SK-N-SH (cell line): Measurements from ENCODE around the gene SPINK4. TPM values are rescaled to one million over a fixed set of nuclear protein-coding genes. Genes with fewer than 3 reads are reported as not detected.

Experiments used
- CTCF ChIA-PET: fragments of 300-600, 350-600 bp; formaldehyde crosslinking; extraction: SDS; loops from one replicate; lab custom pipeline; 2021; lab: Yijun Ruan, JAX
- POLR2A ChIA-PET: fragments of 350-600 bp; sonication (Branson Sonifier 250); formaldehyde crosslinking; extraction: SDS; loops from one replicate; lab custom pipeline; 2020; ENCODE audit warnings: antibody characterized with exemption, inconsistent platforms; lab: Yijun Ruan, JAX
- DNase-seq: peaks from one replicate; pipeline ENCODE4 v3.0.0; 2012
- H2AFZ ChIP-seq: fragments of 200-600 bp; sonication (generic); 2 replicates; pipeline ENCODE4 v1.8.1; 2016; ENCODE audit warnings: antibody characterized with exemption, mild to moderate bottlenecking, low read depth
- H3F3A ChIP-seq: fragments of 200-600 bp; sonication (generic); replicated peaks from 2 replicates; pipeline ENCODE3; 2016; ENCODE audit warnings: antibody characterized with exemption, mild to moderate bottlenecking; ENCODE audit not compliant: insufficient read depth
- H3K27ac ChIP-seq, 2 experiments: fragments of 200-500 bp in 1 of 2; fragments of 200-600 bp in 1 of 2; sonication (Bioruptor generic) in 1 of 2; sonication (generic), shearing (Covaris generic) in 1 of 2; 2 replicates each; pipeline versions ENCODE4 v1.5.1 to v1.6.1; 2014 to 2016; ENCODE audit warnings: low read depth in 2 of 2, inconsistent platforms in 1 of 2, low read length in 1 of 2, mild to moderate bottlenecking in 1 of 2, mixed read lengths in 1 of 2
- H3K27me3 ChIP-seq: fragments of 200-600 bp; sonication (generic), shearing (Covaris generic); 2 replicates; pipeline ENCODE4 v1.6.1; 2016; ENCODE audit warnings: mixed run types; ENCODE audit not compliant: insufficient read depth
- H3K36me3 ChIP-seq, 2 experiments: fragments of 200-500 bp in 1 of 2; fragments of 200-600 bp in 1 of 2; sonication (Bioruptor generic) in 1 of 2; sonication (generic) in 1 of 2; replicated peaks in 1 of 2; 2 replicates each; pipeline versions ENCODE3 to v1.5.1; 2014 to 2016; ENCODE audit warnings: low read length in 1 of 2, mild to moderate bottlenecking in 1 of 2; ENCODE audit not compliant: insufficient read depth in 2 of 2, control insufficient read depth in 1 of 2
- H3K4me1 ChIP-seq, 2 experiments: fragments of 200-500 bp in 1 of 2; fragments of 200-600 bp in 1 of 2; sonication (Bioruptor generic) in 1 of 2; sonication (generic), shearing (Covaris generic) in 1 of 2; 2 replicates each; pipeline versions ENCODE4 v1.5.1 to v1.6.1; 2014 to 2016; ENCODE audit warnings: low read depth in 1 of 2, low read length in 1 of 2, mixed run types in 1 of 2; ENCODE audit not compliant: insufficient read depth in 2 of 2, control insufficient read depth in 1 of 2
- H3K4me2 ChIP-seq: fragments of 200-600 bp; sonication (generic), shearing (Covaris generic); 2 replicates; pipeline ENCODE4 v1.6.1; 2017; ENCODE audit warnings: mixed run types
- H3K4me3 ChIP-seq, 2 experiments: fragments of 200-500 bp in 1 of 2; fragments of 200-600 bp in 1 of 2; sonication (Bioruptor generic) in 1 of 2; sonication (generic), shearing (Covaris generic) in 1 of 2; 2 replicates each; pipeline versions ENCODE4 v1.5.1 to v1.8.1; 2014 to 2016; ENCODE audit warnings: low read depth in 2 of 2, inconsistent platforms in 1 of 2, low read length in 1 of 2, mild to moderate bottlenecking in 1 of 2, mixed read lengths in 1 of 2, moderate library complexity in 1 of 2
- H3K79me2 ChIP-seq: fragments of 200-600 bp; sonication (generic); 2 replicates; pipeline ENCODE4 v1.8.1; 2017; ENCODE audit warnings: mild to moderate bottlenecking; ENCODE audit not compliant: insufficient read depth
- H3K9ac ChIP-seq: fragments of 200-600 bp; sonication (generic); 2 replicates; pipeline ENCODE4 v1.6.1; 2017; ENCODE audit warnings: mixed run types
- H3K9me2 ChIP-seq: fragments of 200-600 bp; sonication (generic); 2 replicates; pipeline ENCODE4 v1.6.1; 2017; ENCODE audit warnings: mixed run types
- H3K9me3 ChIP-seq: fragments of 200-600 bp; sonication (generic); 2 replicates; pipeline ENCODE4 v1.6.1; 2017; ENCODE audit warnings: mixed run types, mild to moderate bottlenecking, moderate library complexity
- H4K20me1 ChIP-seq: fragments of 200-600 bp; sonication (generic); 2 replicates; pipeline ENCODE4 v1.6.1; 2017; ENCODE audit warnings: mild to moderate bottlenecking, mixed run types; ENCODE audit not compliant: insufficient read depth
- ELF1 ChIP-seq: IDR thresholded peaks from 2 replicates; pipeline ENCODE4 v1.4.0; 2012
- FOSL2 ChIP-seq: IDR thresholded peaks from 2 replicates; pipeline ENCODE4 v1.4.0; 2012; ENCODE audit warnings: low read depth, mild to moderate bottlenecking, moderate library complexity, borderline replicate concordance
- FOXM1 ChIP-seq: IDR thresholded peaks from 2 replicates; pipeline ENCODE4 v1.4.0; 2012; ENCODE audit warnings: low read depth, mild to moderate bottlenecking
- GABPA ChIP-seq: IDR thresholded peaks from 2 replicates; pipeline ENCODE4 v1.4.0; 2012; ENCODE audit warnings: low read depth, mild to moderate bottlenecking
- GATA2 ChIP-seq: sonication (generic); formaldehyde crosslinking; IDR thresholded peaks from 2 replicates; pipeline ENCODE4 v1.5.0; 2020; ENCODE audit warnings: mild to moderate bottlenecking, missing genetic modification reagents
- JUND ChIP-seq: IDR thresholded peaks from 2 replicates; pipeline ENCODE4 v1.4.0; 2012
- MAX ChIP-seq: IDR thresholded peaks from 2 replicates; pipeline ENCODE4 v1.4.0; 2012; ENCODE audit warnings: low read depth
- MEF2A ChIP-seq: IDR thresholded peaks from 2 replicates; pipeline ENCODE4 v1.4.0; 2012; ENCODE audit warnings: low read depth, borderline replicate concordance
- NRF1 ChIP-seq: IDR thresholded peaks from 2 replicates; pipeline ENCODE4 v1.6.1; 2012; ENCODE audit warnings: low read depth, mild to moderate bottlenecking, low read length
- RCOR1 ChIP-seq: fragments of 150-350 bp; IDR thresholded peaks from 2 replicates; pipeline ENCODE4 v1.6.1; 2017; ENCODE audit warnings: antibody characterized with exemption, low read length
- RFX5 ChIP-seq: IDR thresholded peaks from 2 replicates; pipeline ENCODE4 v1.6.1; 2012; ENCODE audit warnings: mild to moderate bottlenecking, improper control_type of control experiment, low read length
- RXRA ChIP-seq: IDR thresholded peaks from 2 replicates; pipeline ENCODE4 v1.4.0; 2012; ENCODE audit warnings: low read depth, mild to moderate bottlenecking, borderline replicate concordance
- SIN3A ChIP-seq: IDR thresholded peaks from 2 replicates; pipeline ENCODE4 v1.6.1; 2012; ENCODE audit warnings: low read depth, mild to moderate bottlenecking, low read length, moderate library complexity, borderline replicate concordance
- SMC3 ChIP-seq: IDR thresholded peaks from 2 replicates; pipeline ENCODE4 v1.6.1; 2012; ENCODE audit warnings: low read depth, low read length, improper control_type of control experiment
- TCF12 ChIP-seq: IDR thresholded peaks from 2 replicates; pipeline ENCODE4 v1.4.0; 2012
- TEAD4 ChIP-seq: IDR thresholded peaks from 2 replicates; pipeline ENCODE4 v1.4.0; 2012; ENCODE audit warnings: mild to moderate bottlenecking, borderline replicate concordance; ENCODE audit not compliant: insufficient read depth
- YY1 ChIP-seq: IDR thresholded peaks from 2 replicates; pipeline ENCODE4 v1.4.0; 2012; ENCODE audit warnings: low read depth, mild to moderate bottlenecking
- WGBS: methylation state at CpG from one replicate; pipeline ENCODE4 v1.1.6; 2017; ENCODE audit warnings: low lambda C conversion rate; 5-methylcytosine and 5-hydroxymethylcytosine counted together
- polyA plus RNA-seq, 3 experiments: library from polyadenylated mRNA; depleted of rRNA; stranded (reverse); fragments of >200 nt; gene quantifications; 2 replicates each; pipeline ENCODE4 v1.2.3, GENCODE V29; 2012
- TF ChIP-seq, protein P1 (sequence below): IDR thresholded peaks from 2 replicates; pipeline ENCODE4 v1.4.0; 2012; ENCODE audit warnings: low read depth, borderline replicate concordance
- TF ChIP-seq, protein P2 (sequence below): fragments of 200-600 bp; sonication (generic); IDR thresholded peaks from 2 replicates; pipeline ENCODE4 v1.6.1; 2017; ENCODE audit warnings: antibody characterized with exemption, mild to moderate bottlenecking, moderate library complexity
- TF ChIP-seq, protein P3 (sequence below): IDR thresholded peaks from 2 replicates; pipeline ENCODE4 v1.4.0; 2012; ENCODE audit warnings: low read depth, borderline replicate concordance

SPINK4 gene
- polyA plus RNA-seq, 1 of the 3 experiments (the other 2 are of a cell fraction), result not detected

DNA sequence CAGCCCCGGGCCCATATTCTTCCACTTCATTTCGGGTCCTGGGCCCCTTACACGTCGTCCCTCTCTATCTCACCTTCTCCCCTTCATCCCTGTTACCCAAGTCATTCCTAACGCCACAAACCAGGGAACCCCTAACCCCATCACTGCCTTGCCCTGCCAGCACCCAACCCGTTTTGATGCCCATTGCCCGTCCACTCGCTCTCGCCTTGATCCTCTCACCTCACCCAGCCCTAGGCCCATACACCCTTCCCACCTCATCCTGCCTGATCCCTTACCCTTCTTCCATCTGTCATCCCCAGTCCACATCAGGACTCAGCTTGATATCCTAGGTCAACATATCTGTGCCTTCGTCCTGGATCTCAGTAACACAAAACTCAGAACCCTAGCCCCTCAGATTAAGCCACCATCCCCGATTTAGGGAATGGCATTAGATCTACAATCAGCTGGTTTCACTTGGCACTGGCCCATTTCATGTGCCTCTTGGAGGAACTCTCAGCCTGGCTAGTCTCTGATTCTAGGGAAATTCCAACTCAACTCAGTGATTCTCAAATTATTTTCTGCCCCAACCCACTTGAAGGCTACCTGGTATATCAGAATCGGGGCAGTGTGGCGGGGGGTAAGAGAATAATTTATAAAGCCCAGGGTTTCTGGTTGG, 25.4 kb downstream of the SPINK4 start:
- no peaks in the 10 kb centered on the region for H3K9me2 ChIP-seq
- no peaks in the 10 kb centered on the region for H3K9me3 ChIP-seq
- no peaks in the 10 kb centered on the region for H4K20me1 ChIP-seq
- DNase-seq, result no peak
- H2AFZ ChIP-seq, result 0 out of 2 replicates have a peak overlapping the region, but pooled peaks have one; percentile 2
- H3K4me2 ChIP-seq, result peak overlapping the region; percentile 97
- H3F3A ChIP-seq, result peaks cover 1% of the 10 kb centered on the region
- H3K4me1 ChIP-seq, result peaks cover 8 to 15% of the 10 kb centered on the region in 2 experiments; a peak in 3 of 4 replicates
- peak overlapping the region; percentile 94 for H3K9ac ChIP-seq
- H3K79me2 ChIP-seq, result peaks cover 68% of the 10 kb centered on the region
- TF ChIP-seq MEF2A (no peak), MAX (no peak)
- TF ChIP-seq, protein P1, sequence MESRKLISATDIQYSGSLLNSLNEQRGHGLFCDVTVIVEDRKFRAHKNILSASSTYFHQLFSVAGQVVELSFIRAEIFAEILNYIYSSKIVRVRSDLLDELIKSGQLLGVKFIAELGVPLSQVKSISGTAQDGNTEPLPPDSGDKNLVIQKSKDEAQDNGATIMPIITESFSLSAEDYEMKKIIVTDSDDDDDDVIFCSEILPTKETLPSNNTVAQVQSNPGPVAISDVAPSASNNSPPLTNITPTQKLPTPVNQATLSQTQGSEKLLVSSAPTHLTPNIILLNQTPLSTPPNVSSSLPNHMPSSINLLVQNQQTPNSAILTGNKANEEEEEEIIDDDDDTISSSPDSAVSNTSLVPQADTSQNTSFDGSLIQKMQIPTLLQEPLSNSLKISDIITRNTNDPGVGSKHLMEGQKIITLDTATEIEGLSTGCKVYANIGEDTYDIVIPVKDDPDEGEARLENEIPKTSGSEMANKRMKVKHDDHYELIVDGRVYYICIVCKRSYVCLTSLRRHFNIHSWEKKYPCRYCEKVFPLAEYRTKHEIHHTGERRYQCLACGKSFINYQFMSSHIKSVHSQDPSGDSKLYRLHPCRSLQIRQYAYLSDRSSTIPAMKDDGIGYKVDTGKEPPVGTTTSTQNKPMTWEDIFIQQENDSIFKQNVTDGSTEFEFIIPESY, result no peak
- peak overlapping the region; percentile 56 to 58; a peak in 2 of 4 replicates for H3K27ac ChIP-seq
- ChIA-PET CTCF (interaction anchor here (1.0 to 1.7 kb wide), 5 partner anchors 13 to 39 kb away, joined by 3 to 5 read pairs (median 3); no protein-coding TSS in a partner anchor), POLR2A (no interaction called here)
- peak overlapping the region; percentile 56 to 97 for H3K4me3 ChIP-seq
- H3K27me3 ChIP-seq, result no peaks in the 10 kb centered on the region
- WGBS, result 8% methylated on average over 13 of the region's 13 CpGs
- peaks cover 49 to 50% of the 10 kb centered on the region in 2 experiments for H3K36me3 ChIP-seq

DNA sequence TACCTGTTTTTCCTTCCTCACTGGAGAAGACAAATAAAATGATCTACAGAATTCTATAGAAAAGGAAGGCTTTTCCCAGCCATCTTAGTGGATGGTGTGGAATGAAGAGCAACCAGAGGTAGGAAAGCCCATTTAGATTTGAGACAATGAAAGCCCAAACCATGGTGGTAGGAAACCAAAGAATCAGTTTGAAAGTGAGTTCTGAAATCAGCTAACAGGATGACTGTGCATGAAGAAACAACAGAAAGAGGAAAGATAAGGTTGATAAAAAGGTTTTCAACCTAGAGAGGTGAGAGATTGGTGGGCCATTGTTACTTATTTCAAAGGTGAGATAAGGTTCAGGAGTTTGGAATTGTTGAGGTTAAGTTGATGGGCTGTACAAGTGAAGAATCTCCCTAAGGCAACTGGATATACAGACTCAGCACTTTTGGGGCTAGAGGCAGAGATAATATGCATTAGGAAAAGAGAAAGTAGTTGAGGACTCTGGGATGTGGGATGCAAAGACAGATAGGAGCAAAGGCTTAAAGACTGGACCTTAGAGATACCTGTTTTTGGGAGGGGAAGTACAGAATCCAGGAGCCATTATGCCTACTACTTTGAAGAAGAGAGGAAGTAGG, 27.3 kb downstream of the SPINK4 start:
- no peak overlapping the region for H3K4me3 ChIP-seq
- H3K4me1 ChIP-seq, result peaks cover 8 to 15% of the 10 kb centered on the region in 2 experiments; a peak in 3 of 4 replicates
- H3K4me2 ChIP-seq, result no peak overlapping the region
- DNase-seq, result no peak
- H3K27ac ChIP-seq, result no peak overlapping the region
- TF ChIP-seq MEF2A, result no peak
- TF ChIP-seq FOXM1, result no peak
- TF ChIP-seq RFX5, result no peak
- no peak for TF ChIP-seq JUND
- TF ChIP-seq NRF1, result no peak
- no peak for TF ChIP-seq TEAD4
- TF ChIP-seq YY1, result no peak
- TF ChIP-seq FOSL2, result no peak
- TF ChIP-seq GATA2 (CRISPR knock-in tag), result no peak
- no peak for TF ChIP-seq SMC3
- TF ChIP-seq, protein P2, sequence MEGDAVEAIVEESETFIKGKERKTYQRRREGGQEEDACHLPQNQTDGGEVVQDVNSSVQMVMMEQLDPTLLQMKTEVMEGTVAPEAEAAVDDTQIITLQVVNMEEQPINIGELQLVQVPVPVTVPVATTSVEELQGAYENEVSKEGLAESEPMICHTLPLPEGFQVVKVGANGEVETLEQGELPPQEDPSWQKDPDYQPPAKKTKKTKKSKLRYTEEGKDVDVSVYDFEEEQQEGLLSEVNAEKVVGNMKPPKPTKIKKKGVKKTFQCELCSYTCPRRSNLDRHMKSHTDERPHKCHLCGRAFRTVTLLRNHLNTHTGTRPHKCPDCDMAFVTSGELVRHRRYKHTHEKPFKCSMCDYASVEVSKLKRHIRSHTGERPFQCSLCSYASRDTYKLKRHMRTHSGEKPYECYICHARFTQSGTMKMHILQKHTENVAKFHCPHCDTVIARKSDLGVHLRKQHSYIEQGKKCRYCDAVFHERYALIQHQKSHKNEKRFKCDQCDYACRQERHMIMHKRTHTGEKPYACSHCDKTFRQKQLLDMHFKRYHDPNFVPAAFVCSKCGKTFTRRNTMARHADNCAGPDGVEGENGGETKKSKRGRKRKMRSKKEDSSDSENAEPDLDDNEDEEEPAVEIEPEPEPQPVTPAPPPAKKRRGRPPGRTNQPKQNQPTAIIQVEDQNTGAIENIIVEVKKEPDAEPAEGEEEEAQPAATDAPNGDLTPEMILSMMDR, result no peak
- TF ChIP-seq RCOR1, result no peak
- no peak for TF ChIP-seq RXRA
- no peak for TF ChIP-seq MAX
- no peak for TF ChIP-seq TCF12
- TF ChIP-seq, protein P3, sequence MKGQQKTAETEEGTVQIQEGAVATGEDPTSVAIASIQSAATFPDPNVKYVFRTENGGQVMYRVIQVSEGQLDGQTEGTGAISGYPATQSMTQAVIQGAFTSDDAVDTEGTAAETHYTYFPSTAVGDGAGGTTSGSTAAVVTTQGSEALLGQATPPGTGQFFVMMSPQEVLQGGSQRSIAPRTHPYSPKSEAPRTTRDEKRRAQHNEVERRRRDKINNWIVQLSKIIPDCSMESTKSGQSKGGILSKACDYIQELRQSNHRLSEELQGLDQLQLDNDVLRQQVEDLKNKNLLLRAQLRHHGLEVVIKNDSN, result no peak
- TF ChIP-seq ELF1, result no peak
- TF ChIP-seq GABPA, result no peak
- no peak for TF ChIP-seq SIN3A
- TF ChIP-seq, protein P1, result no peak
- TF ChIP-seq, all 33 proteins: peak for 0
- peaks cover 50 to 53% of the 10 kb centered on the region in 2 experiments for H3K36me3 ChIP-seq
- ChIA-PET POLR2A (no interaction called here), CTCF (no interaction called here)
- H3K9ac ChIP-seq, result no peak overlapping the region
- peaks cover 61% of the 10 kb centered on the region for H3K79me2 ChIP-seq
- peaks cover 14% of the 10 kb centered on the region for H3F3A ChIP-seq
- no peaks in the 10 kb centered on the region for H3K9me3 ChIP-seq
- no peaks in the 10 kb centered on the region for H3K27me3 ChIP-seq
- no peak overlapping the region for H2AFZ ChIP-seq
- H3K9me2 ChIP-seq, result no peaks in the 10 kb centered on the region
- no peaks in the 10 kb centered on the region for H4K20me1 ChIP-seq
